Measurements from ENCODE around the gene MEGF6. TPM values are rescaled to one million over a fixed set of nuclear protein-coding genes. Genes with fewer than 3 reads are reported as not detected.

MEGF6 gene
- total RNA-seq, 1 donor = 2.2 TPM

DNA sequence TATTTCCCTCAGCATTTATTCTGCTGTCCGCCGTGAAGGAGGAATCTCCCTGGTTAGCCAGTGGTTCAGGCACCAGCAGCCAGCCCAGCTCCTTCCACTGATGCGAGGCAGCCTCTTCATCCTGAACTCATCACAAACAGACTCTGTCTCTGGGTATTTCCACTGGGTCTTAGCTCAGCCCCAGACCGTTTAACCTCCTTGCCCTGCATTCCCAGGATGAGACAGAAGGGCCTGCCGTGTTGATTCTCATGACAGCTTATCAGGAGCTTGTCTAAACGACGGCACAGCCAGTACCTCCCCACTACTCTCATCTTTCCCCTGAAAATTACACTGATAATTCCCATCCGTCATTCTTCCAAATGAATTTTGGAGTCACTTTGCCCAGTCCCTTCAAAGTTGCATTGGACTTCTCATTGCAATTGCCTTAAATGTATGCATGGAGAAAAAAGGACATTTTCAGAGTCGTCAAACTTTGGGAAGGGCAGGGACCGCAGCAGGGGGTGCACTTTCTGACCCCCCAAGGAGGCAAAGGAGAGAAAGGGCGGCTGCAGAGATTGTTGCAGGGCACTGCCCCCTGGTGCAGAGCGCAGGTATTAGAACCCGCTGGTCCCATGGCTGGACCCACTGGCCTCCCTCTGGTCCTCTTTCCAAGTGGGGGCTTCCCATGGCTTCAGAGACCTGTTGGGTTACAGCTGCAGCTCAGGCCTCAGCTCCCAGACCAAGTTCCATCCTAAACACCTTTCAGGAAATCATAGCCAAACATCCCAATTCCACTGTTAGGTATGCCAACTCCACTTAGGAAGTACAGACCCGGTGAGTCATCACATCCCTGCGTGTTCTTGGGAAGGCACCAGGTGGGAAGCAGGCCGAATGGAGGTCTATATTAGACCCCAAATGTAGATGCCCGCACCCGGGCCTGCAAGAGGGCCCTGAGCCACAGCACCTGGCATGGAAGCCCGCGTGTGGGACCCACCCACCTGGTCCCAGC lies 3.7 kb upstream of the MEGF6 start:
- TF ChIP-seq, protein P1, sequence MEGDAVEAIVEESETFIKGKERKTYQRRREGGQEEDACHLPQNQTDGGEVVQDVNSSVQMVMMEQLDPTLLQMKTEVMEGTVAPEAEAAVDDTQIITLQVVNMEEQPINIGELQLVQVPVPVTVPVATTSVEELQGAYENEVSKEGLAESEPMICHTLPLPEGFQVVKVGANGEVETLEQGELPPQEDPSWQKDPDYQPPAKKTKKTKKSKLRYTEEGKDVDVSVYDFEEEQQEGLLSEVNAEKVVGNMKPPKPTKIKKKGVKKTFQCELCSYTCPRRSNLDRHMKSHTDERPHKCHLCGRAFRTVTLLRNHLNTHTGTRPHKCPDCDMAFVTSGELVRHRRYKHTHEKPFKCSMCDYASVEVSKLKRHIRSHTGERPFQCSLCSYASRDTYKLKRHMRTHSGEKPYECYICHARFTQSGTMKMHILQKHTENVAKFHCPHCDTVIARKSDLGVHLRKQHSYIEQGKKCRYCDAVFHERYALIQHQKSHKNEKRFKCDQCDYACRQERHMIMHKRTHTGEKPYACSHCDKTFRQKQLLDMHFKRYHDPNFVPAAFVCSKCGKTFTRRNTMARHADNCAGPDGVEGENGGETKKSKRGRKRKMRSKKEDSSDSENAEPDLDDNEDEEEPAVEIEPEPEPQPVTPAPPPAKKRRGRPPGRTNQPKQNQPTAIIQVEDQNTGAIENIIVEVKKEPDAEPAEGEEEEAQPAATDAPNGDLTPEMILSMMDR (IDR thresholded peaks at IDR 0.05; ENCODE audit: insufficient read depth, low read depth, low read length) = peak; percentile 70
- DNase-seq (ENCODE audit: low read depth) = peak; percentile 13

GRCh38 chr1:3612123-3612522 lies 815 bp upstream of the MEGF6 start:
- H3K4me3 ChIP-seq (ENCODE audit: low read depth, low read length) = peak overlapping the region; percentile 48

More for the DNA sequence above, 3.7 kb upstream of the MEGF6 start:
- no peak overlapping the region for H3K4me3 ChIP-seq (ENCODE audit: low read depth, low read length)

GRCh38 chr1:3610527-3611169 lies 660 bp downstream of the MEGF6 start:
- peak overlapping the region; percentile 41 for H3K4me3 ChIP-seq (ENCODE audit: low read depth, low read length)
- TF ChIP-seq, protein P1 (IDR thresholded peaks at IDR 0.05; ENCODE audit: insufficient read depth, low read depth, low read length) = no peak
- no peak for DNase-seq (ENCODE audit: low read depth)

More at GRCh38 chr1:3612123-3612522, 815 bp upstream of the MEGF6 start:
- DNase-seq (ENCODE audit: low read depth) = no peak
- TF ChIP-seq, protein P1 (IDR thresholded peaks at IDR 0.05; ENCODE audit: insufficient read depth, low read depth, low read length) = no peak

- no peak overlapping the region for H3K4me3 ChIP-seq (ENCODE audit: low read depth, low read length)
- DNase-seq (ENCODE audit: low read depth) = no peak
- TF ChIP-seq, protein P1 (IDR thresholded peaks at IDR 0.05; ENCODE audit: insufficient read depth, low read depth, low read length) = no peak
Observed at GRCh38 chr1:3609769-3610526, 1.4 kb downstream of the MEGF6 start.

DNA sequence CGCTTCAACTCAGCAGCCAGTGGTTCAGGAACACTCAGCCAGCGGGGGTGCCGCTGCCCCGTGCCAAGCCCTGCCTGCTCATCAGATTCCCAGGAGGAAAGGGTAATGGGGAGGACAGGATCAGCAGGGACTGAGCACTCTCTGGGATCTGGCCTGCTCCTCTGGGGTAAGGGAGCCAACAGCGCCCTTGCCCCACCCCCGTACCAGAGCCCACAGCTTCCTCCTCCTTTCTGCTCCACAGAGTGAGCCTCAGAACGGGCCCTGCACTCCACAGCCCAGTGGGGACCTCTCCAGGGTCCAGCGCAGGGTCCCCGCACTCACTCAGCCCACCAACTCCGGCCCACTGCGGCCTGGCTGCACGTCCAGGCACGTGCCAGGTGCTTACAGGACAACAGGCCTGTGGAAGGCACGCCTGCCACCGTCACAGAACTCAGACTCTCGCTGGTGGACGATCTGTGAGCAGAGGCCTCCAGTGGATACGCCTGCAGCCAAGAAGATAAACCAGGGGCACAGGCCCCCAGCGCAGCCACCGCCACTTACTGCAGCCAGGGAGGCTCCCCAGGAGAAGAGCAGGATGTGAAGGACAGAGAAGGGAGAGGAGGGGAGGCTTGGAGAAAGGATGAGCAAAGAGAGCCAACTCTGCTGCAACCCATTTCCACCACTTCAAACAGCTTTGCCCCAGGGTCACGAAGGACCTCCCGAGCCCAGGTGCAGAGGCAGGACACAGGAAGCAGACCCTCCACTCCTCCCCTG lies 2.1 kb downstream of the MEGF6 start:
- no peak for DNase-seq (ENCODE audit: low read depth)
- TF ChIP-seq, protein P1 (IDR thresholded peaks at IDR 0.05; ENCODE audit: insufficient read depth, low read depth, low read length) = no peak
- H3K4me3 ChIP-seq (ENCODE audit: low read depth, low read length) = no peak overlapping the region

GRCh38 chr1:3608154-3608553 lies 3.2 kb downstream of the MEGF6 start:
- DNase-seq (ENCODE audit: low read depth) = no peak
- no peak overlapping the region for H3K4me3 ChIP-seq (ENCODE audit: low read depth, low read length)
- TF ChIP-seq, protein P1 (IDR thresholded peaks at IDR 0.05; ENCODE audit: insufficient read depth, low read depth, low read length) = no peak
